HG03039 (cell line): Measurements from ENCODE around the gene FAT3.

Experiments
- ATAC-seq: cut with Tn5 transposase; IDR thresholded peaks from one replicate; pipeline ENCODE4 v1.9.1; 2021; ENCODE audit warnings: mild to moderate bottlenecking, moderate library complexity; ENCODE audit not compliant: unreplicated experiment

FAT3 gene

GRCh38 chr11:92227230-92227814, 2.7 kb downstream of the FAT3 start:
- no peak for ATAC-seq

- no peak for ATAC-seq
Measured at GRCh38 chr11:92227959-92228935, 3.6 kb downstream of the FAT3 start.

DNA sequence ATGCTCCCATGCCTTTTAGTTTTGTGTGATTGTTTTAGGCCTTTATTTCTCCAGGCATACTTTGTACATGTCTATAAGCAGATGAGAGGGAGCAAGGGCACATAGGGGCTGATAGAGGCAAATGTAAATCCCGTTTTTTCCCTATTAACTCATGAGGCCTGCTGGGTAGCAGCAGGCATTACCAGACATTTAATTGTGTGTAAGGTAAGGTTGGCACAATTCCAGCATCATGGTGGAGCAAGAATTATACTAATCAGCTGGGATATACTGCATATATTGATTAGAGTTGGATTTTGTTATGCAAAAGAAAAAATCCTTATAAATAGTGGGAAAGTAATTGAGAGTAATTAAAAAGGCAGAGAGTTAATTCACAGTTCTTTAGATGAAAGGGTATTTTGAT, 12.2 kb downstream of the FAT3 start:
- ATAC-seq, result no peak

DNA sequence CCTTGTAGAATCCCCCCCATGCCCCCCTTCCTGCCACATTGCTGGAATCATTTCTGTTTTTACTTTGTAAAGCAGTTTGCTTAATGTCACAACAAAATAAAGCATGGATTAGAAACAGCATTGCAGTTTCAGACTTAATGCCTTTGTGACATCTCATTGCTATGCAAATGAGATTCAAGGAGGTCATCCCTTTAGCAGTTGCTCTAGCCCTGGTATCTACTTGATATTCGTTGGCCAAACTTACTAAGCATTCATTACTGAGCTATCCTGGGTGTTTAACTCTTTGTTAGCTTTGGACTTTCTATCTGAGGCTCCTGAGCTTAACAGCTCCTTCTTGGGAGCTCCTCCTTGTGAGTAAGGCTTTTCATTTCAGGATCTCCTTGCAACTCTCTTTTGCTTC, 16.3 kb downstream of the FAT3 start:
- no peak for ATAC-seq

GRCh38 chr11:92245700-92246271, 21.2 kb downstream of the FAT3 start:
- no peak for ATAC-seq

GRCh38 chr11:92246630-92247029, 22.0 kb downstream of the FAT3 start:
- no peak for ATAC-seq

DNA sequence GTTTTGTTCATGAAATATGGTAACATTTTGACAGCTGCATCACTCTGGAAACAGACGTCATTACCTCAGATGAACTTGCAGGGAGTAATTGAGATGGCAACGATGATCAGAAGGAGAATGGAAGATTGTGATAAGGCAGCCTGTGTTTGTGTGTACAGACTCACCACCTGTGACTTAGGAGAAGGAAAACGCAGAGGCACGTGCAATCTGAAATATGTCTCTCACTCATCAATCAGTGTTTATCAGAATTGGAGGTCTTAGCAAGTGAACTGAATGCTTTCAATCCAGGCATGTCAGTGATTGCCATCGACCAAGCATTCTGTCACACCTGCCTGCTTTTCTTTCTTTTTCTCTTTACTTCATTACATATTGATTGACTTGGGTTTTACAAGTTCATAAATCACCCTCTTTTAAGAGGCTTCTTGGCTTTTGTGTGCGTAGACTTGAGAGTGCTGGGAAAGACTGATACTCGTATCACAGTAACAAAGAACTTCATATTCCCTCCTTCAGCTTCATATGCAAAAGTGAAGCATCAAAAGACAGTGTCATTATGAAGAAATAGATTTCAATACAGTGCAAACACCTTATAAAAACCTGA, 24.6 kb downstream of the FAT3 start:
- no peak for ATAC-seq

DNA sequence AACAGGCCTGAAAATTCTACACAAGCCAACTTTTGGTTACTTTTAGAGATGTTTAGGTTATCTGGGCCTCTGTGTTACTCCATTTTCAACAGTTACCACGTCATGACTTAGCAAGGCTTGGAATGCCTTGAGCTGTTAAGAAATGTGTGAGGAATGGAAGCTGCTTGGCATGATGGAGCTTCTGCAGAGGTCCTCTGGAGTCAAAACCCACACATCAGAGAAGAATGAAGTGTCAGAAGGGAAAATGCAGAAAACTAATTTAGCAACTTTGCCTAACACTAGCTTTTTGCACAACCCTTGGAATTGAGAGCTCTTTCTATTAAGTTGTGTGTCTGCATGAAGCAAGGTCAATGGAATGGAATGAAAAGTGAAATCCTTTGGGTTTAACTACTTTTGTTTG, 27.4 kb downstream of the FAT3 start:
- ATAC-seq, result no peak

DNA sequence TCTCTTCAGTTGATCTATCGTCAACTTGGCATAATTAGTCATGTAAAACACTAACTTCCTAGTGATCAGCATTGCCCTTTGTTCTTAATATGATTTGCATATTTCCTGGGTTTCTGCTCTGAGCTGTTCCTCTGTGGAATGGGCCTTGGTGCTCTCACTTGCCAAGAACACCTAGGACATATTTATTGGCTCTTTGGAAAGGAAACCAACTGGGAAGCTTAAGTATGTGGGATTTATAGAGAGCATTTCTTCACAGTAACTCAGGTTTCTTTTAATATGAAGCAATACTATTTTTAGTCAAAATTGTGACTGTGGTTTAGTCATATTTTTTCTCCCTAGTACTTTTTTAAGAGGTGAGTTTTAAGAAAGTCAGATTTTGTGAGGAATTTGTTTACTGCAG, 28.8 kb downstream of the FAT3 start:
- ATAC-seq, result no peak

- ATAC-seq, result no peak
Measured at GRCh38 chr11:92253945-92254344, 29.3 kb downstream of the FAT3 start.

DNA sequence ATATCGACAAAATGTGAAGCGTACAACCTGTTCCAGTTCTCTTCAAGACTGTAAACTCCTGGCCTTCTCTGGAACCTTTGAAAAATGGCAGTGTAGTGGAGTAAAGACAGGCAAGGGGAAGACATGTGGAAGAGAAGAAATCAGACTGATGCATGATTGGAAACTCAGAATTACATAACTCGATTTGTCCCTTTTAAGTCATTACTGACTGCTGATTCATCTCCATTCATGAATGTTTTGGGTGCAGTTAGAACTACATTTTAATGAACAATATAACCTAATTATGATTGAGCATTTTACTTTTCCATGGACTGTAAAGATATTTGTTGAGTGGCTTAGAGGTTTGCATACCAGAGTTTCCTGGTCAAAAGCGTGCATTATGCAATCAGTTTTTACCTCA, 32.9 kb downstream of the FAT3 start:
- no peak for ATAC-seq

DNA sequence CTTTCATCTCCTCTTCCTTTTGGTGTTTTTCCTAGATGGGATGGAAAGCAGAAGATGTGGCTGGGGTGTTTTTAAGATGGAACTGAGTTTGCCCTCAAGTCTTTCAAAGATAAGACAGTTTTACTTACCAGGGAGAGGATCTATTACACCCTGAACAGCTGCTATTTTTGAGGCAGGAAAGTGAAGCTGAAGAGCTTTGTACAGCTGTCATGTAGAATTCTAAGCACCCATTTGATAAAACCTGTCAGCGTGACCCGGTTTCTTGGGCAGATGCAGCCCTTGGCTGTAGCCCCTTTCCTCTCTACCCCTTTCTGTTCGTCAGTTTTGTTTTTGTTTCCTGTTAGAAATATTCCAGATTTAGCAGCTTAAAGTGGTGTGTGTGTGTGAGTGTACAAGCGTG, 35.2 kb downstream of the FAT3 start:
- no peak for ATAC-seq

DNA sequence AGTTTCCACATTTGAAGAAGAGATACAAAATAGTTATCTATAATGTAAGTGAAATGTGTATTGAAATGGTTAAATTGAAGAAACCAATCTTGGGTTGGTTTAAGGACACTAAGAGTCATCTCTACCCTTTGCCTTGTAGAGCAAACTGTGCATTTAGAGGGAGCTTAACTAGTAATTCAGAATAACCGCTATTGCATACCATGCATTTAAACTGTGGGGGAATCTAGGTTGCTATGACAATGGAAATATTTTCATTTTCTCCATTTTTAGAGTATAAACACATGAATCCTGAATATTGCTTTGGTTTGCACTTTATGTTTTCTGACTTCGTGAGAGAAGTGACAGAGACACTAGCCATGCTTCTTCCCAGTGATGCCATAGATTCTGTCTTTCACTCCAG, 39.7 kb downstream of the FAT3 start:
- ATAC-seq, result no peak

DNA sequence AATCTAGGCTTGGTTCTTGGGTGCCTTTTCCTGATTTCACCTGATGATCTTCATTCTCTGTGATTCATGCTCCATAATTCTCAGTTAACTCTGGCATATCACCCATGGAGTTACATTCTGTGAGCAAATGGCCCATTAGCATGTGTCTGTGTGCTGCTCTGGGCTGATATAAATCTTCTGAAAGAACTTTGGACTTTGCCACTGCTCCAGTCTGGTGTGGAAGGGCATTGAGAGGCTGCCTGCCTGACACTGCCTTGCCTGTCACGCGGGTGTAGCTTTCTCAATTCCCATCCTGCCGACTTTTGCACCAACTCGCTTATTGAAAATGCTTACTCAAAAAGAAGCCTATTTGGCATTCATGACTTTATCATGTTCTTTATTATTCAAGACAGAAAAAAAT, 42.2 kb downstream of the FAT3 start:
- no peak for ATAC-seq

- ATAC-seq, result no peak
Measured at GRCh38 chr11:92267278-92267677, 42.7 kb downstream of the FAT3 start.

GRCh38 chr11:92267968-92268367, 43.4 kb downstream of the FAT3 start:
- no peak for ATAC-seq

DNA sequence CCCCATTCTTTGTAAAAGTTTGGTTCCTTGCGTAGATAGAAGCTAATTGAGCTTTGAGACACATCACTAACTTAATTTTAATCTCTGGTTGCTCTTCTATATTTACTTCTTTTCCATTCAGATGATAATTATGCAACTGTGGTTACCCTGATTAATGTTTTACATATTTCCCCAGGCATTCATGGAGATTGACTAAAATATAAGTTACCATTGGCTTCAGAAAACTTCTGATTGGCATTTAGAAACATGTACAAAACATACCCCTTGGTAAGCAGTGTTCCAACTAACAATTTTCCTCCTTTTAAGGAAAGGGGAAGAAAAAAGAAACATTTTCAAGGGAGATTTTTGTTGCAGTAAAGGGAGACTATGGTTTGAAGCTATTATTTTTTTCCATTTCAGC, 43.9 kb downstream of the FAT3 start:
- ATAC-seq, result no peak

DNA sequence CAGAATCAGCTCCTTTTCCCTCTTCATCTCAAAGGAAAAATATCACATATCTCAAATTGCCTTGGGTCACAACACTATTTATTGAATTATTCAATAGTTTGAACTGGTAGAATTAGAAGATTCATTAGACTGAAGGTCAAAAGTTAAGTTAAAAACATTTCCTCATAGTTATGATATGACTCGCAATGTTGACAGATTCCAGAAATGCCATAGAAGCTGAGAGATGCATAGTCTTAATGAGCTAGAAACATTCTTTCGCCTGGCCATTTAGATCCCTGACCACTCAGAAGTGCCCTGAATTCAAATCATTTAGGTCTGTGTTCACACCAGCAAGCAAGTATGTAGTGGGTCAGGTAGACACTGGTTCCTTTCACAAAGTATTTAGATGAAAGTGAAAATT, 44.4 kb downstream of the FAT3 start:
- no peak for ATAC-seq

- ATAC-seq, result no peak
Measured at GRCh38 chr11:92269841-92270240, 45.2 kb downstream of the FAT3 start.

DNA sequence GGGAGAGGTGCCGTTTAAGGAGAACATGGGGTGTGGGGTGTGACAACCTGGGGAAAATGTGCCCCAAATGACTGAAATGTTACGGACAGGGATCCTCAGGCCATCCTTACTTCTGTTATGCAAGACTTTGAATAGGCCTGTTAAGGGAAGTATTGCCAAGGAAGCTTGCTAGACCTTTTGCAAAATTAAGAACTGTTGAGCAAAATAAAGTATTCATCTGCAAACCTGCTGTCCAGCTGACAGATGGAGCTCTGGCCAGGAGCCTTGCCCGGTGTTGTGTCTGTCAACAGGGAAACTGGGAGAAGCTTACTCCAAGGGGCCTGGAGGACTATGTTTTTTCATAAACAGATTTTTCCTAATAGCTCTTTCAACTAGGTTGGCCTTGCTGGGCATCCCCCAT, 48.0 kb downstream of the FAT3 start:
- no peak for ATAC-seq
